Measurements from ENCODE around the gene PLSCR5. TPM values are rescaled to one million over a fixed set of nuclear protein-coding genes. Genes with fewer than 3 reads are reported as not detected.

Gene PLSCR5
- polyA plus RNA-seq, 2 donors, result not detected

DNA sequence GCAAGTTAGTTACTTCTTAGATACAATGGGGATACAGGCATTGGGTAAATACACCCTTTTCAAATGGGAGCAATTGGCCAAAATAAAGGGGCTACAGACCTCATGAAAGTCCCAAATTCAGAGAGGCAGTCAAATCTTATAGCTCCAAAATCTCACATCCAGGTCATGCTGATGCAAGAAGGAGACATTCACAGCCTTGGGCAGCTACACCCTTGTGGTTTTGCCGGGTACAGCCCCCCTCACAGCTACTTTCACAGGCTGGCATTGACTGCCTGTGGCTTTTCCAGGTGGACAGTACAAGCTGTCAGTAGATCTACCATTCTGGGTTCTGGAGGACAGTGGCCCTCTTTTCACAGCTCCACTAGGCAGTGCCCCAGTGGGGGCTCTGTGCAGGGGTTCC lies 43.3 kb downstream of the PLSCR5 start:
- Histone ChIP-seq H3K36me3 (ENCODE audit: control insufficient read depth in 2 of 2, insufficient read depth in 2 of 2, low read length in 1 of 2) (no peaks in the 10 kb centered on the region), H3K27me3 (ENCODE audit: control insufficient read depth in 1 of 2, insufficient read depth in 2 of 2, low read length in 2 of 2) (no peaks in the 10 kb centered on the region), H3K9me3 (ENCODE audit: control insufficient read depth in 2 of 2, insufficient read depth in 1 of 2, low read depth in 1 of 2, low read length in 1 of 2) (no peaks in the 10 kb centered on the region), H3K4me1 (ENCODE audit: control insufficient read depth in 2 of 2, insufficient read depth in 2 of 2, low read length in 1 of 2) (no peaks in the 10 kb centered on the region), H3K4me3 (ENCODE audit: low read depth in 1 of 2, low read length in 2 of 2) (no peak overlapping the region), H3K27ac (ENCODE audit: low read depth in 2 of 2, low read length in 1 of 2) (no peak overlapping the region)
- WGBS, 2 donors, result 67 to 90% methylated on average over 1 of the region's 1 CpG

DNA sequence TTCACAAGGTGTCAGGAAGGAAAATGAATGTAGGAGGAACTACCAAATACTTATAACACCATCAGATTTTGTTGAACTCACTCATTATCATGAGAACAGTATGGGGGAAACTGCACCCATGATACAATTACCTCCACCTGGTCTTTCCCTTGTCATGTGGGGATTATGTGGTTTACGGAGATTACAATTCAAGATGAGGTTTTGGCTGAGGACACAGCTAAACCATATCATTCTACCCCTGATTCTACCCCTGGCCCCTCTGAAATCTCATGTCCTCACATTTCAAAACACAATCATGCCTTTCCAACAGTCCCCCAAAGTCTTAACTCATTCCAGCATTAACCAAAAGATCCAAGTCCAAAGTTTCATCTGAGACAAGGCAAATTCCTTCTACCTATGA lies 43.7 kb downstream of the PLSCR5 start:
- no peaks in the 10 kb centered on the region for H3K27me3 ChIP-seq (ENCODE audit: control insufficient read depth in 1 of 2, insufficient read depth in 2 of 2, low read length in 2 of 2)
- H3K27ac ChIP-seq (ENCODE audit: low read depth in 2 of 2, low read length in 1 of 2), result no peak overlapping the region
- 95 to 100% methylated on average over 1 of the region's 1 CpG for WGBS, 2 donors
- H3K4me3 ChIP-seq (ENCODE audit: low read depth in 1 of 2, low read length in 2 of 2), result no peak overlapping the region
- no peaks in the 10 kb centered on the region for H3K4me1 ChIP-seq (ENCODE audit: control insufficient read depth in 2 of 2, insufficient read depth in 2 of 2, low read length in 1 of 2)
- H3K36me3 ChIP-seq (ENCODE audit: control insufficient read depth in 2 of 2, insufficient read depth in 2 of 2, low read length in 1 of 2), result no peaks in the 10 kb centered on the region
- H3K9me3 ChIP-seq (ENCODE audit: control insufficient read depth in 2 of 2, insufficient read depth in 1 of 2, low read depth in 1 of 2, low read length in 1 of 2), result no peaks in the 10 kb centered on the region

DNA sequence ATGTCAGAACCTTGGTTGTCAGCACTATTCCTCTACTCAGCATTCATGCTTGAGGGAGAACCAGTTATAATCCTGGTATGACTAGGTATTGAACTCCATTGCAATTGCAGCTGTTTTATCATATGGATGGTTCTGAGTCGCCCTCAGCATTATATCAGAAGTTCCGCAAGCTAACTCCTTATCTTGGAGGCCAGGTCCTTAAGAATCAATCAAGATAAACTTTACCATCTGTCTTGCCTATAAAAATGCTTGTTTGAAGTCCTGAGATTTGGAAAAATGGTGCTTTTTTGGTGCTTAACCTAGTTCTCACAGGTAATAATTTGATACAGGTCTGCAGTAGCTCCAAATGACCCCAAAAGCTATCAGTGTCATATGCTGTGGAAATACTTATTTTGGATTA lies 44.5 kb downstream of the PLSCR5 start:
- Histone ChIP-seq H3K27me3 (ENCODE audit: control insufficient read depth in 1 of 2, insufficient read depth in 2 of 2, low read length in 2 of 2) (no peaks in the 10 kb centered on the region), H3K27ac (ENCODE audit: low read depth in 2 of 2, low read length in 1 of 2) (no peak overlapping the region), H3K36me3 (ENCODE audit: control insufficient read depth in 2 of 2, insufficient read depth in 2 of 2, low read length in 1 of 2) (no peaks in the 10 kb centered on the region), H3K4me1 (ENCODE audit: control insufficient read depth in 2 of 2, insufficient read depth in 2 of 2, low read length in 1 of 2) (no peaks in the 10 kb centered on the region), H3K9me3 (ENCODE audit: control insufficient read depth in 2 of 2, insufficient read depth in 1 of 2, low read depth in 1 of 2, low read length in 1 of 2) (no peaks in the 10 kb centered on the region), H3K4me3 (ENCODE audit: low read depth in 1 of 2, low read length in 2 of 2) (no peak overlapping the region)
- 86 to 88% methylated on average over 2 of the region's 2 CpGs for WGBS, 2 donors

DNA sequence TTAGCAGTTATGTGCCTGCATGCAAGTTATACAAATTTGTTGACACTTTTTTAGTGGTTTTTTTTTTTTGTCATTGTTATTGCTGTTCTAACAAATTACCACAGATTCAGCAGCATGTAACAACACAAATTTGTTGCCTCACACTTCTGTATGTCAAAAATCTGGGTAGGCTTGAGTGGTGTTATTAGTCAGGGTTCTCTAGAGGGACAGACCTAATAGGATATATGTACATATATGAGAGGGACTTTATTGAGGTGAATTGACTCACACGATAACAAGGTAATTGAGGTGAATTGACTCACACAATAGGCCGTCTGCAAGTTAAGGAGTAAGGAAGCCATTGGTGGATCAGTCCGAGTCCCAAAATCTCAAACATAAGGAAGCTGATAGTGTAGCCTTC lies 45.8 kb downstream of the PLSCR5 start:
- Histone ChIP-seq H3K9me3 (ENCODE audit: control insufficient read depth in 2 of 2, insufficient read depth in 1 of 2, low read depth in 1 of 2, low read length in 1 of 2) (no peaks in the 10 kb centered on the region), H3K4me1 (ENCODE audit: control insufficient read depth in 2 of 2, insufficient read depth in 2 of 2, low read length in 1 of 2) (no peaks in the 10 kb centered on the region), H3K4me3 (ENCODE audit: low read depth in 1 of 2, low read length in 2 of 2) (no peak overlapping the region), H3K27me3 (ENCODE audit: control insufficient read depth in 1 of 2, insufficient read depth in 2 of 2, low read length in 2 of 2) (no peaks in the 10 kb centered on the region), H3K27ac (ENCODE audit: low read depth in 2 of 2, low read length in 1 of 2) (no peak overlapping the region), H3K36me3 (ENCODE audit: control insufficient read depth in 2 of 2, insufficient read depth in 2 of 2, low read length in 1 of 2) (no peaks in the 10 kb centered on the region)
- 93 to 97% methylated on average over 3 of the region's 3 CpGs for WGBS, 2 donors

DNA sequence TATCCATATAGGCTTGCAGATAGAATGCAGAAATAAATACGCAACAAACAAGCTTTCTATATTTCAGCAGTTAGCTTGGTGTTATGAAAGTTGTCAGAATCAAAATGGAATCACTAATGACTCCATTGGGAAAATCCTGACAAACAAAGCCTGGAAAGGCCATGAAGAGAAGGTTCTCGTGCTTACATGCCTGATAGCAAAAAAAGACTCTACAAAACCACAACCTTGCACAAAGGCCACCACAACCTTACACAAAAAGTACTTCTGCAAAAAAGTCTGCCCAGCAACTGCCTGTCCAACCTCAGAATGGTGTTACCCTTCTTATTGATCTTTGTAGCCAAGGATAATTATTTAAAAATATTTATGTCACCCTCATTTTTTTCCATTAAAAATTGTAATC lies 46.4 kb downstream of the PLSCR5 start:
- Histone ChIP-seq H3K4me1 (ENCODE audit: control insufficient read depth in 2 of 2, insufficient read depth in 2 of 2, low read length in 1 of 2) (no peaks in the 10 kb centered on the region), H3K36me3 (ENCODE audit: control insufficient read depth in 2 of 2, insufficient read depth in 2 of 2, low read length in 1 of 2) (no peaks in the 10 kb centered on the region), H3K27me3 (ENCODE audit: control insufficient read depth in 1 of 2, insufficient read depth in 2 of 2, low read length in 2 of 2) (no peaks in the 10 kb centered on the region), H3K27ac (ENCODE audit: low read depth in 2 of 2, low read length in 1 of 2) (no peak overlapping the region), H3K9me3 (ENCODE audit: control insufficient read depth in 2 of 2, insufficient read depth in 1 of 2, low read depth in 1 of 2, low read length in 1 of 2) (no peaks in the 10 kb centered on the region), H3K4me3 (ENCODE audit: low read depth in 1 of 2, low read length in 2 of 2) (no peak overlapping the region)
- 60 to 77% methylated on average over 2 of the region's 2 CpGs for WGBS, 2 donors

DNA sequence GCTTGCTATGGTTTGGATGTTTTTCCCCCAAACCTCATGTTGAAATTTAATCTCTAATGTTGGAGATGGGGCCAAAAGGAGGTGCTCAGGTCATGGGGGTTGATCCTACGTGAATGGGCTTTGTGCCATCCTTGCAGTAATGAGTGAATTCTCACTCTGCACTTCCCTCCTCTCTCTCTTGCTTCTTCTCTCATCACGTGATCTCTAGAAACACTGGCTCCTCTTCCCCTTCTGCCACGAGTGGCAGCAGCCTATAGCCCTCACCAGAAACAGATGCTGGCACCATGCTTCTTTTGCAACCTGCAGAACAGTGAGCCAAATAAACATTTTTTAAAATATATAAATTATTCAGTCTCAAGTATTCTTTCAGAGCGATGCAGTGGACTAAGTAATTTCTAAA lies 47.4 kb downstream of the PLSCR5 start:
- Histone ChIP-seq H3K27ac (ENCODE audit: low read depth in 2 of 2, low read length in 1 of 2) (no peak overlapping the region), H3K4me1 (ENCODE audit: control insufficient read depth in 2 of 2, insufficient read depth in 2 of 2, low read length in 1 of 2) (no peaks in the 10 kb centered on the region), H3K4me3 (ENCODE audit: low read depth in 1 of 2, low read length in 2 of 2) (no peak overlapping the region), H3K27me3 (ENCODE audit: control insufficient read depth in 1 of 2, insufficient read depth in 2 of 2, low read length in 2 of 2) (no peaks in the 10 kb centered on the region), H3K36me3 (ENCODE audit: control insufficient read depth in 2 of 2, insufficient read depth in 2 of 2, low read length in 1 of 2) (no peaks in the 10 kb centered on the region), H3K9me3 (ENCODE audit: control insufficient read depth in 2 of 2, insufficient read depth in 1 of 2, low read depth in 1 of 2, low read length in 1 of 2) (no peaks in the 10 kb centered on the region)
- 82 to 83% methylated on average over 4 of the region's 4 CpGs for WGBS, 2 donors

DNA sequence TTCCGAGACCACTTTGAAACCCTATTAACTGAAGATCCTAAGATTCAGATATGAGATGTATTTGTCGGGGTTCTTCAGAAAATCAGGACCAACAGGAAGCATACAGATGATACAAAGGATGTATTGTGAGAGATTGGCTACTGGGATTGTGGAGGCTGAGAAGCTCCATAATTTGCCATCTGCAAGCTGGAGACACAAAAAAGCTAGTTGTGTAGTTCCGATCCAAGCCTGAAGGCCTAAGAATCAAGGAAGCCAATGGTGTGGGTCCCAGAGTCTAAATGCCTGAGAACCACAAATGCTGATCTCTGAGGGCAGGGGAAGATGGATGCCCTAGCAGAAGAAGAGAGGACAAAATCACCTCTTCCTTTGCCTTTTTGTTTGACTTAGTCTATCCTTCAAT lies 49.8 kb downstream of the PLSCR5 start:
- Histone ChIP-seq H3K36me3 (ENCODE audit: control insufficient read depth in 2 of 2, insufficient read depth in 2 of 2, low read length in 1 of 2) (no peaks in the 10 kb centered on the region), H3K27ac (ENCODE audit: low read depth in 2 of 2, low read length in 1 of 2) (no peak overlapping the region), H3K9me3 (ENCODE audit: control insufficient read depth in 2 of 2, insufficient read depth in 1 of 2, low read depth in 1 of 2, low read length in 1 of 2) (no peaks in the 10 kb centered on the region), H3K27me3 (ENCODE audit: control insufficient read depth in 1 of 2, insufficient read depth in 2 of 2, low read length in 2 of 2) (no peaks in the 10 kb centered on the region), H3K4me3 (ENCODE audit: low read depth in 1 of 2, low read length in 2 of 2) (no peak overlapping the region), H3K4me1 (ENCODE audit: control insufficient read depth in 2 of 2, insufficient read depth in 2 of 2, low read length in 1 of 2) (no peaks in the 10 kb centered on the region)
- 98% methylated on average over 3 of the region's 3 CpGs for WGBS, 2 donors

DNA sequence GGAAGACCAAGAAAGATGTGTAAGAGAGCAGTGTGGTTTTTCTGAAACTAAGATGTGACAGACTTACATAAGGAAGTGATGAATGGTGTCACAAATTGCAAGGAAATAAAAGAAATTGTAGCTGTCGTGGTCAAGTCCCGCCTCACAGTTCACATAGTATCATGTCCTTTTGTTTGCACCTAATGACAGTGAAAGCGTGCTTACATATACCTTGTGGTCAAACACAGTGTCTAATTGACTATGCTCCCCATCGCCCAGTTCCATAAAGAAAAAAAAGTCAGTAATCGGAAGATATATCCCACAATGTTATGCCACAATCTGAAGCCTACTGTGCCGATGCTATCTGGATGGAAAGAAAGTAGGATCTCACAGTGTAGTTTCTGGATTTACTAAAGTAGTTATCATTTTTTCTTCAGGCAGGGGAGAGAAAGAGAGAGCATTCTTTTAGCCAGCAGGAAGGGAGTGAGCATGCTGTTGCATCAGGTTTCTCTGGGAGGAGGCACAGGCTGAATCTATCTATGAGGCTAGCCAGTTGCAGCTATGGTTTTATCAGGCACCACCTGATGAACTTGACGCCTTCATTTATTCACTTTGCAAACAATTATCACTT lies 50.9 kb downstream of the PLSCR5 start:
- Histone ChIP-seq H3K27me3 (ENCODE audit: control insufficient read depth in 1 of 2, insufficient read depth in 2 of 2, low read length in 2 of 2) (no peaks in the 10 kb centered on the region), H3K36me3 (ENCODE audit: control insufficient read depth in 2 of 2, insufficient read depth in 2 of 2, low read length in 1 of 2) (no peaks in the 10 kb centered on the region), H3K9me3 (ENCODE audit: control insufficient read depth in 2 of 2, insufficient read depth in 1 of 2, low read depth in 1 of 2, low read length in 1 of 2) (no peaks in the 10 kb centered on the region), H3K27ac (ENCODE audit: low read depth in 2 of 2, low read length in 1 of 2) (no peak overlapping the region), H3K4me3 (ENCODE audit: low read depth in 1 of 2, low read length in 2 of 2) (no peak overlapping the region), H3K4me1 (ENCODE audit: control insufficient read depth in 2 of 2, insufficient read depth in 2 of 2, low read length in 1 of 2) (no peaks in the 10 kb centered on the region)
- whole genome bisulfite sequencing, 2 donors, result 86 to 89% methylated on average over 7 of the region's 7 CpGs

DNA sequence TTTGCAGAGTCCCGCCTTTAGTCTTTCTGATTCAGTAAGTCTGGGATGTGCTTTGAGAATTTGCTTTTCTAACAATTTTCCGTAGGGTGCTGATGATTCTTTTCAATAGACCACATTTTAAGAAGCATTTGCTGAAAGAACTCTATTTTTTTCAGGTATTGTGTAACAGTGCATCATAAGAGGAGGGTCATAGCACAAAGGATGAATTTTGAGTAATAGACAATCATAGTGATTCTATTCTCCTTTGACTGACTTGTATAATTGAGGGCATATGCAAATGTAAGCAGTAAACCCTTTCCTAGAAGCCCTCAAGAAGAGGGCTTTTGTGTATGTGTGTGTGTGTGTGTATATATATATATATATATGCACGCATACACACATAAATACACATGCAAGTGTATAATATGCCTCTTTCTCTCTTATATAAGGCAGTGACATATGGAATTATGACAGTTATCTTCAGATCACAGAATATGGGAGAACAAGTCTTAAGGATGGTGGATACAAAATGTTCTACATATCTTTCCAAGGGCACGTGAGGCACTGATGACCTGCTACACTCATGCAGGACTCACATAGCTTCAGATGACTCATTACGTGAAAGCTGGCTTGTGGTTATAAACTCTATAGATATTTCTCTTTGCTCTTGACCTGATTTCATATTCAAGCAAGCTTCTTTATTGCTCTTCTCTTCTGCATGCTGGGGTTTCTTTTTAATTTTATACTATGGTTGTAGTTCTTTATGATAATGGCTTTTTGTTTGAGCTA lies 54.2 kb downstream of the PLSCR5 start:
- Histone ChIP-seq H3K9me3 (ENCODE audit: control insufficient read depth in 2 of 2, insufficient read depth in 1 of 2, low read depth in 1 of 2, low read length in 1 of 2) (peaks cover 0 to 2% of the 10 kb centered on the region in 2 donors), H3K4me3 (ENCODE audit: low read depth in 1 of 2, low read length in 2 of 2) (no peak overlapping the region), H3K27me3 (ENCODE audit: control insufficient read depth in 1 of 2, insufficient read depth in 2 of 2, low read length in 2 of 2) (no peaks in the 10 kb centered on the region), H3K4me1 (ENCODE audit: control insufficient read depth in 2 of 2, insufficient read depth in 2 of 2, low read length in 1 of 2) (no peaks in the 10 kb centered on the region), H3K27ac (ENCODE audit: low read depth in 2 of 2, low read length in 1 of 2) (no peak overlapping the region), H3K36me3 (ENCODE audit: control insufficient read depth in 2 of 2, insufficient read depth in 2 of 2, low read length in 1 of 2) (no peaks in the 10 kb centered on the region)
- 79 to 83% methylated on average over 5 of the region's 5 CpGs for WGBS, 2 donors

DNA sequence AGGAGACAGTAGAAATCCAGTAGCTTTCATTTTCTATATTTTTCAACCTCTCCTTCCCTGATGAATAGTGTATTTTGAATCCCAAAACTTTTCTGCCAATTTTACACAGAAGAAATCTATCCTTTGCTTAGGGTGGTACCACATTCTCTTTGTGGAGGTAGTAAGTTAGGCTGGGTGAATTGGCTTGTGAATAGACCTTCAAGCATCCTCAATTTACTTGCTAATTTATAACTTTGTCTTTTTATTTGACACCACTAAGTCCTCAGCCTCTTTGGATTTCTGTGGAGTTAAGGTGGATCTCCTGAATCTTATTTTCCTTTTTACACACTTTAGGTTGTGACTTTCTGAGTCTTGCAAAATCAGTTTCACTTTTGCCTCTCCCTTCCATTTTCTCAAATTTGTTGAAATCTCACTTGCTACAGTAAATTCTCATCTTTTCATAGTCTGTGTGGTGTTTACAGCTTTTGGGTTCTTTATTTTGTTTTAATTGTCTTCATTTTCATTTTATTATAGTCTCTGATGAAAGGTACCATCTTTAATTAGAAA lies 55.0 kb downstream of the PLSCR5 start:
- Histone ChIP-seq H3K27me3 (ENCODE audit: control insufficient read depth in 1 of 2, insufficient read depth in 2 of 2, low read length in 2 of 2) (no peaks in the 10 kb centered on the region), H3K27ac (ENCODE audit: low read depth in 2 of 2, low read length in 1 of 2) (no peak overlapping the region), H3K4me1 (ENCODE audit: control insufficient read depth in 2 of 2, insufficient read depth in 2 of 2, low read length in 1 of 2) (no peaks in the 10 kb centered on the region), H3K9me3 (ENCODE audit: control insufficient read depth in 2 of 2, insufficient read depth in 1 of 2, low read depth in 1 of 2, low read length in 1 of 2) (peaks cover 0 to 2% of the 10 kb centered on the region in 2 donors), H3K36me3 (ENCODE audit: control insufficient read depth in 2 of 2, insufficient read depth in 2 of 2, low read length in 1 of 2) (no peaks in the 10 kb centered on the region), H3K4me3 (ENCODE audit: low read depth in 1 of 2, low read length in 2 of 2) (no peak overlapping the region)

Data from esophagus (tissue), 2 donors.